GM10266 (cell line): ENCODE data around the gene TANGO2.

Source experiments
- DNase-seq: peaks from one replicate; pipeline ENCODE4 v3.0.0; 2012; ENCODE audit errors: extremely low spot score
- CTCF ChIP-seq: IDR thresholded peaks from 2 replicates; pipeline ENCODE4 v1.5.1; 2012; ENCODE audit warnings: mild to moderate bottlenecking, low read depth; ENCODE audit not compliant: control insufficient read depth, insufficient read depth; ENCODE audit errors: missing control alignments

TANGO2 gene

GRCh38 chr22:20095521-20095920, 74.6 kb downstream of the TANGO2 start:
- DNase-seq, result no peak
- no peak for TF ChIP-seq CTCF

- no peak for TF ChIP-seq CTCF
- no peak for DNase-seq
Observed at GRCh38 chr22:20096574-20097420, 75.9 kb downstream of the TANGO2 start.

DNA sequence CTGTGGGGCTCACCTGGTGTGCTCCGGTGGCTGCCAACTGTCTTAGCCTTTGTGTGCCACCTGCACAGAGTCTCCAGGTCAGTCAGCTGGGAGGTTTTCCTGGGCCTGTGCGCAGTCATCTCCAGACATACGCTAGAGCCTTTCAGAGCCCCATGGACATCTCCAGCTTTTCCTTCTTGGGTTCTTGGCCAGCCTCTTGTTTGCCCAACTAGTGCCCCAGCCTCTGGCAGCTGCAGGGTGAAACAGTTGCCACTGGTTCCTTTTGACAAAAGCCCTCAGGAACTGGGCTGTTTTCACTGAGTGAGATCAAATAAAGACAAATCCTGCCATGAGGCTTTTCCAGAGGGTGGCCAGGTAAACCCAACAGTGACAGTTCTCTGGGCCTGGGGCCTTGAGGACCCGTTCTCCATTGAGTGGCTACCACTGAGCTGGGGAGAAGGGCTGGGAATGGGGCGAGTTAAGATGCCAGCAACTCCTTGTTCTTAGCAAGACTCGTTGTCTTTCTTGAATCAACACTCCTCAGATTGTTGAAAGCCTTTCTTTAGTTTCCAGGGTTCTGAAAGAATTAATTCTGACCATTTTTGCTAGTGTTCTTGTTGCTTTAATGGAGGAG, 78.3 kb downstream of the TANGO2 start:
- no peak for TF ChIP-seq CTCF
- no peak for DNase-seq

DNA sequence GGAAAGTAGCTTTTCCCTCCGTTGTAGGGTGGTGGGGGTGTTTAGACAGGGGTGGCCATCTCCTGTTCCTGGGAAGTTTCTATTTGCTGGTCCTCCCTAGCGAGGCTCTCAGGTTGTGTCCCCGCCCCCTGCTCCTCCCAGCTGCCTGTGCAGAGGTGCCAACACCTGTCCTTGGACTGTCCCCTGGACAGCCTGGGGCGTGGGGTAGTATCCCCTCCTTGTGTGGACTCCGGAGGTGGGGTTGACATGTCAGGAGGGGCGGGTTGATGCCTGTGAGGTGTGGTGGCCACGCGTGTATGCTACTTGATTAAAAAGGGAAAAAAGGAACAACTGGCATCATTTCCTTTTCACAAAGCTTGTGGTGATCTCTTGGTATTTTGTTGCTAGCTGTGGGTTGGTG, 80.7 kb downstream of the TANGO2 start:
- no peak for DNase-seq

GRCh38 chr22:20102203-20102780, 81.4 kb downstream of the TANGO2 start:
- DNase-seq, result no peak
- no peak for TF ChIP-seq CTCF

More for the DNA sequence above, 80.7 kb downstream of the TANGO2 start:
- TF ChIP-seq CTCF, result no peak

GRCh38 chr22:20105456-20106204, 84.7 kb downstream of the TANGO2 start:
- DNase-seq, result no peak
- TF ChIP-seq CTCF, result no peak
